GM12878 (cell line): ENCODE data around the gene LYPD6. TPM values are rescaled to one million over a fixed set of nuclear protein-coding genes. Genes with fewer than 3 reads are reported as not detected.
A peak's percentile ranks its signal among the peaks of the same experiment; 100 is the strongest.

Source experiments
- ATAC-seq: fragments of 200-7000 bp; cut with Tn5 transposase; 3 replicates; pipeline ENCODE4 v1.9.1; 2020; ENCODE audit warnings: mild to moderate bottlenecking, moderate library complexity
- BruUV-seq: library from RNA; stranded (reverse); fragments of 400-500 nt; replicated peaks from 2 replicates; lab custom pipeline; 2021; lab: Mats Ljungman, UMichigan
- CTCF ChIA-PET: fragments of 300-600 bp; sonication (Branson Sonifier 250); formaldehyde crosslinking; extraction: SDS; loops from one replicate; lab custom pipeline; 2021; ENCODE audit warnings: inconsistent platforms; lab: Yijun Ruan, JAX
- POLR2A ChIA-PET: fragments of 350-600 bp; formaldehyde crosslinking; extraction: SDS; loops from one replicate; lab custom pipeline; 2021; ENCODE audit warnings: inconsistent platforms; lab: Charles Lee
- RAD21 ChIA-PET: fragments of 300-600 bp; sonication (Branson Sonifier 250); formaldehyde crosslinking; loops from one replicate; lab custom pipeline; 2023; ENCODE audit warnings: antibody characterized with exemption; ENCODE audit not compliant: unreplicated experiment; lab: Charles Lee
- SMC1A ChIA-PET: fragments of 300-600 bp; sonication (Branson Sonifier 250); formaldehyde crosslinking; loops from one replicate; lab custom pipeline; 2023; ENCODE audit not compliant: unreplicated experiment, uncharacterized antibody; lab: Charles Lee
- DNase-seq: peaks from one replicate; pipeline ENCODE4 v3.0.0-alpha.2; 2011; ENCODE audit warnings: low read depth, low spot score
- FAIRE-seq: peaks from 3 replicates; lab custom pipeline; 2011; peaks lifted over from hg19 to GRCh38; lab: Jason Lieb, UNC
- H2AFZ ChIP-seq: 2 replicates; pipeline ENCODE4 v1.6.0; 2011; ENCODE audit warnings: low read depth, low read length, control low read depth; ENCODE audit not compliant: control insufficient read depth
- H3K27ac ChIP-seq: 2 replicates; pipeline ENCODE4 v1.5.1; 2011; ENCODE audit warnings: control low read depth; ENCODE audit not compliant: control insufficient read depth, insufficient read depth
- H3K27me3 ChIP-seq, 2 experiments: replicated peaks in 1 of 2; 2 replicates each; pipeline versions ENCODE4 v1.6.0 to v1.6.1; 2011; ENCODE audit warnings: low read length in 1 of 2; ENCODE audit not compliant: control insufficient read depth in 2 of 2, insufficient read depth in 2 of 2
- H3K36me3 ChIP-seq, 2 experiments: 2 replicates each; pipeline ENCODE4 v1.5.1; 2011; ENCODE audit warnings: low read length in 1 of 2; ENCODE audit not compliant: control insufficient read depth in 2 of 2, insufficient read depth in 2 of 2
- H3K4me1 ChIP-seq: 2 replicates; pipeline ENCODE4 v1.6.1; 2011; ENCODE audit warnings: mild to moderate bottlenecking, low read length, moderate library complexity, mixed read lengths; ENCODE audit not compliant: control insufficient read depth, insufficient read depth
- H3K4me2 ChIP-seq: 2 replicates; pipeline ENCODE4 v1.6.0; 2011; ENCODE audit warnings: control low read depth; ENCODE audit not compliant: control insufficient read depth, insufficient read depth
- H3K4me3 ChIP-seq: fragments of 200-600 bp; sonication (generic); 2 replicates; pipeline ENCODE4 v1.5.1; 2016
- H3K79me2 ChIP-seq: 2 replicates; pipeline ENCODE4 v1.6.0; 2011; ENCODE audit warnings: low read length; ENCODE audit not compliant: control insufficient read depth, insufficient read depth
- H3K9ac ChIP-seq: 2 replicates; pipeline ENCODE4 v1.8.0; 2011; ENCODE audit warnings: low read length, control low read depth, mixed read lengths; ENCODE audit not compliant: control insufficient read depth, insufficient read depth
- H3K9me3 ChIP-seq: replicated peaks from 3 replicates; pipeline ENCODE4 v1.5.1; 2011; ENCODE audit warnings: mild to moderate bottlenecking, low read length; ENCODE audit not compliant: control insufficient read depth, insufficient read depth
- H4K20me1 ChIP-seq: 2 replicates; pipeline ENCODE4 v1.6.0; 2011; ENCODE audit not compliant: control insufficient read depth, insufficient read depth
- JUND ChIP-seq: IDR thresholded peaks from 2 replicates; pipeline ENCODE4 v1.6.1; 2012; ENCODE audit warnings: low read depth, mild to moderate bottlenecking, low read length, improper control_type of control experiment, moderate library complexity
- MLLT1 ChIP-seq: fragments of 450-650 bp; IDR thresholded peaks from 2 replicates; pipeline ENCODE4 v1.6.1; 2016; ENCODE audit warnings: mild to moderate bottlenecking
- MXI1 ChIP-seq: fragments of 150-350 bp; IDR thresholded peaks from 2 replicates; pipeline ENCODE4 v1.6.1; 2011; ENCODE audit warnings: low read depth, mild to moderate bottlenecking, inconsistent platforms, low read length, improper control_type of control experiment
- NR2F1 ChIP-seq: fragments of 450-650 bp; conservative IDR thresholded peaks from 2 replicates; pipeline ENCODE4 v1.6.1; 2017; ENCODE audit warnings: mild to moderate bottlenecking
- RAD51 ChIP-seq: fragments of 450-650 bp; IDR thresholded peaks from 2 replicates; pipeline ENCODE4 v1.6.1; 2016; ENCODE audit warnings: moderate library complexity, mild to moderate bottlenecking, inconsistent platforms
- SKIL ChIP-seq: fragments of 450-650 bp; IDR thresholded peaks from 2 replicates; pipeline ENCODE4 v1.6.1; 2017; ENCODE audit warnings: mild to moderate bottlenecking, low read depth, inconsistent platforms; ENCODE audit not compliant: poor library complexity, severe bottlenecking
- SMC3 ChIP-seq: IDR thresholded peaks from 2 replicates; pipeline ENCODE4 v1.6.1; 2011; ENCODE audit warnings: low read length, improper control_type of control experiment, borderline replicate concordance
- SRF ChIP-seq, 2 experiments: IDR thresholded peaks; 2 replicates each; pipeline ENCODE4 v1.6.1; 2011; ENCODE audit warnings: low read depth in 2 of 2, low read length in 2 of 2, mild to moderate bottlenecking in 1 of 2, moderate library complexity in 1 of 2
- TBL1XR1 ChIP-seq: IDR thresholded peaks from 2 replicates; pipeline ENCODE4 v1.6.1; 2012; ENCODE audit warnings: low read depth, low read length, improper control_type of control experiment
- ZSCAN29 ChIP-seq: fragments of 450-650 bp; IDR thresholded peaks from 2 replicates; pipeline ENCODE4 v1.6.1; 2017; ENCODE audit warnings: mild to moderate bottlenecking, moderate library complexity
- WGBS: methylation state at CpG from one replicate; pipeline ENCODE4 v1.1.6; 2016; ENCODE audit warnings: low lambda C conversion rate; ENCODE audit not compliant: insufficient replicate concordance, insufficient coverage; ENCODE audit errors: missing lambda C conversion rate; 5-methylcytosine and 5-hydroxymethylcytosine counted together
- in situ Hi-C: fragments of 300-500 bp; cut with MboI; formaldehyde crosslinking; loops from 9 replicates; pipeline ENCODE4 v1.14.3; 2018; ENCODE audit warnings: mixed read lengths
- intact Hi-C: fragments of 100-400 bp; cut with micrococcal nuclease; formaldehyde crosslinking; loops from one replicate; pipeline ENCODE4 v1.14.2; 2022; ENCODE audit not compliant: unreplicated experiment
- polyA plus RNA-seq, 11 experiments: library from polyadenylated mRNA; depleted of rRNA in 4 of 11; unstranded in 6 of 11; stranded (reverse) in 5 of 11; fragments of >200 nt; fragmentation: Nextera tagmentation in 4 of 11; fragmentation: Illumina TruSeq in 1 of 11; extraction: Ambion mirVana in 4 of 11; extraction: Trizol in 1 of 11; gene quantifications; 1 replicate in 1 of 11; 2 replicates in 10 of 11; pipeline versions ENCODE4 v1.2.1 to v1.2.3, GENCODE V29; 2011 to 2016; ENCODE audit warnings: inconsistent platforms in 2 of 11, missing spikeins in 2 of 11, low read depth in 1 of 11
- total RNA-seq, 4 experiments: library from RNA; depleted of rRNA in 3 of 4; stranded (reverse); fragments of >200 nt in 3 of 4; fragmentation: Illumina TruSeq in 1 of 4; extraction: Trizol in 1 of 4; gene quantifications; 2 replicates each; pipeline versions ENCODE4 v1.2.1 to v1.2.3, GENCODE V29; 2013 to 2021
- TF ChIP-seq, protein P1 (sequence below): fragments of 450-650 bp; IDR thresholded peaks from 2 replicates; pipeline ENCODE4 v1.6.1; 2017; ENCODE audit warnings: low read depth, mild to moderate bottlenecking, moderate library complexity

LYPD6 gene
- total and polyA plus RNA-seq, 10 of the 15 experiments (the other 5 are each of a cell fraction or from before 2014, with no cell fraction given), result not detected

DNA sequence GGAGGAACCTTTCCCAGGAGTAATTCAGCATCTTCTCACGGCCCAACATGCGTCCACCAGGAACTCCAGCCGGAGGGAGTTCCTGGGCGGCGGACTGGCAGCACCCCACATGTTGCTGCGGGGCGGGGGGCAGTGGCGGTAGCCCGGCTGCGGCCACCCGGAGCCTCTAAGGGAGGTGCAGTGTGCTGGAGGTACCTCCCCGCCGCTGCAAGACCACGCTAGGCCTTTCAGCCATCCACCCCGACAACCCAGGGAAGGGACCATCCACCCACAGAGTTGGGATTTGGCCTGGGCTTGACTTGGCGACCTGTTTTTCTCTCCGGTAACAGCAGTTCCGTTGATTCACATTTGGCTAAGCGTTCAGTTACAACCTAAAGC is 625 bp downstream of the LYPD6 start:
- no peak for FAIRE-seq
- peak; percentile 10; the same call in 1 of the 3 replicates for ATAC-seq
- no peak overlapping the region for H2AFZ ChIP-seq
- ChIA-PET CTCF (no interaction called here), SMC1A (interaction anchor here (0.7 kb wide), 1 partner anchor 13 kb away, joined by 4 read pairs; no protein-coding TSS in a partner anchor), POLR2A (no interaction called here), RAD21 (no interaction called here)
- DNase-seq, result no peak
- BruUV-seq, result no TSS peak
- H3K9ac ChIP-seq, result peak overlapping the region; percentile 15; the same call in 1 of the 2 replicates
- intact Hi-C loops, result loop anchor here (5.0 kb wide), 1 partner anchor 231 kb away; no protein-coding TSS in a partner anchor
- no peaks in the 10 kb centered on the region for H3K36me3 ChIP-seq
- no peaks in the 10 kb centered on the region for H4K20me1 ChIP-seq
- 24% methylated on average over 19 of the region's 19 CpGs for WGBS
- peak overlapping the region; percentile 67; the same call in 1 of the 2 replicates for H3K4me2 ChIP-seq
- peaks cover 2 to 9% of the 10 kb centered on the region in 2 experiments for H3K27me3 ChIP-seq
- H3K27ac ChIP-seq, result no peak overlapping the region
- H3K79me2 ChIP-seq, result no peaks in the 10 kb centered on the region
- peak overlapping the region; percentile 75; the same call in 1 of the 2 replicates for H3K4me3 ChIP-seq
- in situ Hi-C loops, result no loop called here
- no peak for TF ChIP-seq TBL1XR1
- no peak for TF ChIP-seq JUND
- no peak for TF ChIP-seq NR2F1
- no peak for TF ChIP-seq ZSCAN29
- no peak for TF ChIP-seq RAD51
- TF ChIP-seq MXI1, result no peak
- TF ChIP-seq SRF (IDR thresholded peaks at IDR 0.05; ENCODE audit: low read depth in 2 of 2, low read length in 2 of 2), result no peak
- TF ChIP-seq MLLT1, result no peak
- TF ChIP-seq, protein P1, sequence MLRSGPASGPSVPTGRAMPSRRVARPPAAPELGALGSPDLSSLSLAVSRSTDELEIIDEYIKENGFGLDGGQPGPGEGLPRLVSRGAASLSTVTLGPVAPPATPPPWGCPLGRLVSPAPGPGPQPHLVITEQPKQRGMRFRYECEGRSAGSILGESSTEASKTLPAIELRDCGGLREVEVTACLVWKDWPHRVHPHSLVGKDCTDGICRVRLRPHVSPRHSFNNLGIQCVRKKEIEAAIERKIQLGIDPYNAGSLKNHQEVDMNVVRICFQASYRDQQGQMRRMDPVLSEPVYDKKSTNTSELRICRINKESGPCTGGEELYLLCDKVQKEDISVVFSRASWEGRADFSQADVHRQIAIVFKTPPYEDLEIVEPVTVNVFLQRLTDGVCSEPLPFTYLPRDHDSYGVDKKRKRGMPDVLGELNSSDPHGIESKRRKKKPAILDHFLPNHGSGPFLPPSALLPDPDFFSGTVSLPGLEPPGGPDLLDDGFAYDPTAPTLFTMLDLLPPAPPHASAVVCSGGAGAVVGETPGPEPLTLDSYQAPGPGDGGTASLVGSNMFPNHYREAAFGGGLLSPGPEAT, result no peak
- no peak for TF ChIP-seq SKIL
- no peak for TF ChIP-seq SMC3
- H3K4me1 ChIP-seq, result no peaks in the 10 kb centered on the region
- no peaks in the 10 kb centered on the region for H3K9me3 ChIP-seq
